Suprapubic skin (tissue), 4 donors: ENCODE measurements around the gene HOXB2. TPM values are rescaled to one million over a fixed set of nuclear protein-coding genes. Genes with fewer than 3 reads are reported as not detected.

ENCODE experiments used
- DNase-seq, 2 donors: peaks; one replicate each; pipeline ENCODE4 v3.0.0-alpha.2; 2019; ENCODE audit warnings: low spot score in 2 of 2
- H3K27ac ChIP-seq: fragments of 200-600 bp; sonication (generic); one replicate; pipeline ENCODE4 v1.5.1; 2019
- H3K27me3 ChIP-seq: fragments of 200-600 bp; sonication (generic); one replicate; pipeline ENCODE4 v1.5.1; 2019
- H3K36me3 ChIP-seq: fragments of 200-600 bp; sonication (generic); one replicate; pipeline ENCODE4 v1.5.1; 2019
- H3K4me1 ChIP-seq: fragments of 200-600 bp; sonication (generic); one replicate; pipeline ENCODE4 v1.5.1; 2019
- H3K4me3 ChIP-seq: fragments of 200-600 bp; sonication (generic); one replicate; pipeline ENCODE4 v1.5.1; 2019; ENCODE audit warnings: mild to moderate bottlenecking
- H3K9me3 ChIP-seq: fragments of 200-600 bp; sonication (generic); one replicate; pipeline ENCODE4 v1.5.1; 2019
- CTCF ChIP-seq, 2 donors: fragments of 200-600 bp in 1 of 2; fragments of 450-650 bp in 1 of 2; sonication (generic) in 1 of 2; IDR thresholded peaks; one replicate each; pipeline ENCODE4 v1.5.1; 2016 to 2019; ENCODE audit warnings: antibody characterized with exemption in 2 of 2, mild to moderate bottlenecking in 1 of 2, moderate library complexity in 1 of 2
- EP300 ChIP-seq: sonication (generic); formaldehyde crosslinking; IDR thresholded peaks from one replicate; pipeline ENCODE4 v1.6.1; 2017; ENCODE audit warnings: antibody characterized with exemption
- POLR2A ChIP-seq, 2 donors: fragments of 450-650 bp; IDR thresholded peaks; one replicate each; pipeline ENCODE4 v1.6.1; 2017; ENCODE audit warnings: antibody characterized with exemption in 2 of 2, mild to moderate bottlenecking in 2 of 2, moderate library complexity in 2 of 2
- POLR2AphosphoS5 ChIP-seq, 3 donors: sonication (generic); formaldehyde crosslinking; IDR thresholded peaks; one replicate each; pipeline ENCODE4 v1.6.1; 2017; ENCODE audit warnings: antibody characterized with exemption in 3 of 3
- WGBS: methylation state at CpG from one replicate; pipeline ENCODE4 v1.1.5; 2018; 5-methylcytosine and 5-hydroxymethylcytosine counted together
- total RNA-seq, 4 donors: library from RNA; depleted of rRNA; stranded (reverse); fragments of >200 nt; gene quantifications; one replicate each; pipeline ENCODE4 v1.1.0, GENCODE V29; 2016

HOXB2 gene
- total RNA-seq, 4 donors from 2014 or later, result 8.4 to 13.6 (median 9.9) TPM

GRCh38 chr17:48591255-48592056 lies 46.5 kb upstream of the HOXB2 start:
- Histone ChIP-seq H3K36me3 (peaks cover 3% of the 10 kb centered on the region), H3K27me3 (peaks cover 25% of the 10 kb centered on the region), H3K4me3 (peak overlapping the region; percentile 43), H3K4me1 (peaks cover 42% of the 10 kb centered on the region), H3K27ac (peak overlapping the region; percentile 21), H3K9me3 (no peaks in the 10 kb centered on the region)
- TF ChIP-seq CTCF (IDR thresholded peaks at IDR 0.05), result no peak
- TF ChIP-seq EP300, result no peak
- TF ChIP-seq POLR2AphosphoS5 (IDR thresholded peaks at IDR 0.05), result no peak
- TF ChIP-seq POLR2A (IDR thresholded peaks at IDR 0.05), result no peak
- WGBS, result 90% methylated on average over 10 of the region's 10 CpGs
- DNase-seq, result no peak

- Histone ChIP-seq H3K27me3 (peaks cover 18% of the 10 kb centered on the region), H3K4me3 (no peak overlapping the region), H3K27ac (peak overlapping the region; percentile 19), H3K36me3 (peaks cover 3% of the 10 kb centered on the region), H3K9me3 (no peaks in the 10 kb centered on the region), H3K4me1 (peaks cover 42% of the 10 kb centered on the region)
- TF ChIP-seq EP300 (no peak), POLR2AphosphoS5 (IDR thresholded peaks at IDR 0.05) (no peak), CTCF (IDR thresholded peaks at IDR 0.05) (no peak), POLR2A (IDR thresholded peaks at IDR 0.05) (no peak)
- DNase-seq, result no peak
Measured at GRCh38 chr17:48590607-48591161, 45.8 kb upstream of the HOXB2 start.

- Histone ChIP-seq H3K4me3 (peak within 1 kb of the TSS; percentile 6), H3K4me1 (peaks cover 45% of the 10 kb centered on the region), H3K27me3 (peaks cover 13% of the 10 kb centered on the region), H3K36me3 (no peaks in the 10 kb centered on the region), H3K27ac (peak within 1 kb of the TSS; percentile 19), H3K9me3 (no peaks in the 10 kb centered on the region)
- TF ChIP-seq POLR2A (IDR thresholded peaks at IDR 0.05), result no peak
- no peak for TF ChIP-seq EP300
- TF ChIP-seq CTCF (IDR thresholded peaks at IDR 0.05), result no peak
- no peak for TF ChIP-seq POLR2AphosphoS5 (IDR thresholded peaks at IDR 0.05)
- no peak for DNase-seq
- WGBS, result 75% methylated on average over 23 of the region's 23 CpGs
Measured at GRCh38 chr17:48589831-48590606, 45.1 kb upstream of the HOXB2 start, which contains the start of gene HOXB3. TSS of gene HOXB3 (minus strand) at chr17:48590241. CDS start at chr17:48552474, 37,767 bp downstream.

GRCh38 chr17:48589060-48589830 lies 44.3 kb upstream of the HOXB2 start:
- Histone ChIP-seq H3K9me3 (no peaks in the 10 kb centered on the region), H3K27ac (peak overlapping the region; percentile 19), H3K4me3 (peak overlapping the region; percentile 6), H3K27me3 (peaks cover 5% of the 10 kb centered on the region), H3K36me3 (no peaks in the 10 kb centered on the region), H3K4me1 (peaks cover 48% of the 10 kb centered on the region)
- WGBS, result 63% methylated on average over 10 of the region's 10 CpGs
- TF ChIP-seq POLR2A (IDR thresholded peaks at IDR 0.05), result no peak
- no peak for TF ChIP-seq EP300
- TF ChIP-seq CTCF (IDR thresholded peaks at IDR 0.05), result no peak
- no peak for TF ChIP-seq POLR2AphosphoS5 (IDR thresholded peaks at IDR 0.05)
- DNase-seq, result no peak
